Body of pancreas (tissue), 4 donors: ENCODE results near the gene UGT2B17.
"Not testable (repeated sequence)": the region's sequence is repeated elsewhere in the genome, so short reads cannot be mapped to it uniquely, and the experiment has no call there.

Experiments
- CTCF ChIP-seq, 7 experiments: fragments of 450-650 bp in 4 of 7; fragments of 200-600 bp in 3 of 7; sonication (generic) in 3 of 7; IDR thresholded peaks; one replicate each; pipeline ENCODE4 v1.5.1; 2016 to 2019; ENCODE audit warnings: antibody characterized with exemption in 7 of 7
- POLR2A ChIP-seq, 3 donors: fragments of 450-650 bp; IDR thresholded peaks; one replicate each; pipeline ENCODE4 v1.6.1; 2016; ENCODE audit warnings: antibody characterized with exemption in 3 of 3, mild to moderate bottlenecking in 2 of 3

- TF ChIP-seq CTCF, POLR2A (IDR thresholded peaks at IDR 0.05): not testable (repeated sequence)
Observed at GRCh38 chr4:68522232-68522631, 53.9 kb downstream of the UGT2B17 start.
